Chondrocyte (in vitro differentiated cells): ENCODE results near the gene FAM204A. TPM values are rescaled to one million over a fixed set of nuclear protein-coding genes. Genes with fewer than 3 reads are reported as not detected.

Experiments used
- DNase-seq: peaks from one replicate; pipeline ENCODE4 v3.0.0; 2021; ENCODE audit warnings: mixed read lengths, low spot score
- H3K27ac Mint-ChIP-seq: one replicate; pipeline ENCODE4 v1.8.0; 2021; ENCODE audit warnings: mild to moderate bottlenecking, moderate library complexity, mixed read lengths; ENCODE audit not compliant: unreplicated experiment
- H3K27me3 Mint-ChIP-seq: 2 replicates; pipeline ENCODE4 v1.8.0; 2021; ENCODE audit warnings: low read depth, mixed read lengths
- H3K36me3 Mint-ChIP-seq: 2 replicates; pipeline ENCODE4 v1.8.0; 2021; ENCODE audit warnings: low read depth, mixed read lengths
- H3K4me1 Mint-ChIP-seq: 2 replicates; pipeline ENCODE4 v1.8.0; 2021; ENCODE audit warnings: low read depth, mild to moderate bottlenecking, mixed read lengths
- H3K4me3 Mint-ChIP-seq: one replicate; pipeline ENCODE4 v1.8.0; 2021; ENCODE audit warnings: mild to moderate bottlenecking, moderate library complexity, mixed read lengths; ENCODE audit not compliant: unreplicated experiment
- H3K9me3 Mint-ChIP-seq: 2 replicates; pipeline ENCODE4 v1.8.0; 2021; ENCODE audit warnings: low read depth, mixed read lengths
- CTCF ChIP-seq: fragments of 200-600 bp; sonication (generic); IDR thresholded peaks from 2 replicates; pipeline ENCODE4 v1.5.0; 2021; ENCODE audit warnings: antibody characterized with exemption, mild to moderate bottlenecking, moderate library complexity
- total RNA-seq: library from RNA; stranded (reverse); gene quantifications from 3 replicates; pipeline ENCODE4 v1.2.1, GENCODE V29; 2021

FAM204A gene
- total RNA-seq, 1 donor from 2014 or later = 63.2 TPM

- no peak for DNase-seq
- Mint-ChIP-seq H3K27me3 (no peaks in the 10 kb centered on the region), H3K27ac (peak overlapping the region; percentile 43), H3K4me3 (no peak overlapping the region), H3K36me3 (peaks cover 14% of the 10 kb centered on the region), H3K4me1 (peaks cover 16% of the 10 kb centered on the region), H3K9me3 (no peaks in the 10 kb centered on the region)
- TF ChIP-seq CTCF = no peak
Measured at GRCh38 chr10:118321724-118322575, 20.2 kb downstream of the FAM204A start.

GRCh38 chr10:118315629-118316028, 26.5 kb downstream of the FAM204A start:
- H3K9me3 Mint-ChIP-seq = no peaks in the 10 kb centered on the region
- no peak for DNase-seq
- no peak overlapping the region for H3K27ac Mint-ChIP-seq
- TF ChIP-seq CTCF = no peak
- H3K36me3 Mint-ChIP-seq = peaks cover 7% of the 10 kb centered on the region
- peaks cover 16% of the 10 kb centered on the region for H3K4me1 Mint-ChIP-seq
- H3K4me3 Mint-ChIP-seq = no peak overlapping the region
- H3K27me3 Mint-ChIP-seq = no peaks in the 10 kb centered on the region

- no peak for TF ChIP-seq CTCF
- Mint-ChIP-seq H3K27me3 (no peaks in the 10 kb centered on the region), H3K9me3 (no peaks in the 10 kb centered on the region), H3K4me3 (no peak overlapping the region), H3K36me3 (peaks cover 9% of the 10 kb centered on the region), H3K4me1 (peaks cover 20% of the 10 kb centered on the region), H3K27ac (no peak overlapping the region)
- DNase-seq = no peak
Measured at GRCh38 chr10:118314882-118315281, 27.2 kb downstream of the FAM204A start.

- no peak for DNase-seq
- no peaks in the 10 kb centered on the region for H3K9me3 Mint-ChIP-seq
- H3K4me3 Mint-ChIP-seq = no peak overlapping the region
- no peaks in the 10 kb centered on the region for H3K27me3 Mint-ChIP-seq
- TF ChIP-seq CTCF = no peak
- peaks cover 21% of the 10 kb centered on the region for H3K4me1 Mint-ChIP-seq
- H3K36me3 Mint-ChIP-seq = peaks cover 18% of the 10 kb centered on the region
- peak overlapping the region; percentile 69 for H3K27ac Mint-ChIP-seq
Measured at GRCh38 chr10:118311505-118311904, 30.6 kb downstream of the FAM204A start.

GRCh38 chr10:118310822-118311221, 31.3 kb downstream of the FAM204A start:
- H3K36me3 Mint-ChIP-seq = peaks cover 22% of the 10 kb centered on the region
- no peak overlapping the region for H3K4me3 Mint-ChIP-seq
- TF ChIP-seq CTCF = no peak
- H3K27ac Mint-ChIP-seq = peak overlapping the region; percentile 69
- peaks cover 21% of the 10 kb centered on the region for H3K4me1 Mint-ChIP-seq
- no peaks in the 10 kb centered on the region for H3K27me3 Mint-ChIP-seq
- no peaks in the 10 kb centered on the region for H3K9me3 Mint-ChIP-seq
- no peak for DNase-seq
